ENCODE measurements around the gene MYO9B. TPM values are rescaled to one million over a fixed set of nuclear protein-coding genes. Genes with fewer than 3 reads are reported as not detected.
A peak's percentile ranks its signal among the peaks of the same experiment; 100 is the strongest.
"Not testable (repeated sequence)": the region's sequence is repeated elsewhere in the genome, so short reads cannot be mapped to it uniquely, and the experiment has no call there.

The MYO9B gene
- polyA plus RNA-seq, 10 donors = 30.2 to 48.5 (median 34.2) TPM

DNA sequence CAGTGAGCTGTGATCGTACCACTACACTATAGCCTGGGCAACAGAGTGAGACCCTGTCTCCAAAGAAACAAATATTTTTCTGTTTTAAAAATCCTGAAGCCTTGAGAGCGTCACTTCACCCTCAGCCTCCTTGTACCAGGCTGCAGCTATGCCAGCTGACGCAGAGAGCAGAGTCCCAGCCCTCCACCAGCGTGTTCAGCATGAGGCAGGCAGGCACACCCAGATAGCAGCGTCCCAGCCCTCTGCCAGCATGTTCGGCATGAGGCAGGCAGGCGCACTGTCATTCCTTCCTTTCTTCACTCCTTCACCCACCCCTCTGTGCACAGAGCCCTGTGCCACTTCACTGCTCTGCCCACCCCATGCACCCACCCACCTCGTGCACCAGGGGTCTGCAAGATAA, 96.3 kb downstream of the MYO9B start:
- no peak for DNase-seq

DNA sequence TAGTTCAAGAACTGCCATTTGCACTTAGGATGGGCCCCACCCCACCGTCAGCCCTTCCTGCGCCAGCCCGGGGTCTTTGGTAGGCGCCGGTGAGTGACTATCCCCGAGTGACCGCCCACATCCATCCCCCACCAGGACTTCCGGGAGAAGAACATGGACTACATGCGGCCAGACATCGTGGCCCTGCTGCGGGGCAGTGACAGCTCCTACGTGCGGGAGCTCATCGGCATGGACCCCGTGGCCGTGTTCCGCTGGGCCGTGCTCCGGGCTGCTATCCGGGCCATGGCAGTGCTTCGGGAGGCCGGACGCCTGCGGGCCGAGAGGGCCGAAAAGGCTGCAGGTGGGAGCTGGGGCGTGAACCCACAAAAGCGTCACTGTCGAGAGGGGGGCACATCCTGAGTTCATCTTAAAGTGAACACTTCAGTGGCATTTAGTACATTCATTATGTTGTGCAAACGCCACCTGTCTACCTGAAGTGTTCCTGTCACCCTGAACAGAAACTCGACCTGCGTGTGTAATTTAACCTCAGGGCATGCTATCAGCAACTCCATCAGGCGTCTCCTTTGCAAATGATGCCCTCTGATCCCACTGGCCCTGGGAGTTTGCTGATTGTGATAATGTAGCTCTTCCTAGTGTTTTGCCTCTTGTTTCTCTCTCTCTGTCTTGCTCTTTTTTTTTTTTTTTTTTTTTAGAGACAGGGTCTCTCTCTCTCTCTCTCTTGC, 97.2 kb downstream of the MYO9B start:
- no peak for DNase-seq

DNA sequence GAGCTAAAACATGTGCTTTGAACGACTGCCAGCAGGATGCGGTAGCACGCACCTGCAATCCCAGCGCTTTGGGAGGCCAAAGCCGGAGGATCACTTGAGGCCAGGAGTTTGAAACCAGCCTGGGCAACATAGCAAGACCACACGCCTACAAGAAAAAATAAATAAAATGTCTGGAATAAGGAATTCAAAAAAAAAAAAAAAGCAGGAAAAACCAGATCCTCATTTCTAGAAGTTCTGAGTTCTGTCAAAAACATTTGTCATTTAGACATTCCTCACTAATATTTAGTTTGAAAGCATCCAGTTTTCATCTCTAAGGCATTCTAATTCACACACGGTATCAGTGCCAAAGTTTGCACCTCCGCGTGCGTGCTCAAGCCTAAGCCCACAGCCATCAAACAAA, 102.7 kb downstream of the MYO9B start:
- no peak for DNase-seq

DNA sequence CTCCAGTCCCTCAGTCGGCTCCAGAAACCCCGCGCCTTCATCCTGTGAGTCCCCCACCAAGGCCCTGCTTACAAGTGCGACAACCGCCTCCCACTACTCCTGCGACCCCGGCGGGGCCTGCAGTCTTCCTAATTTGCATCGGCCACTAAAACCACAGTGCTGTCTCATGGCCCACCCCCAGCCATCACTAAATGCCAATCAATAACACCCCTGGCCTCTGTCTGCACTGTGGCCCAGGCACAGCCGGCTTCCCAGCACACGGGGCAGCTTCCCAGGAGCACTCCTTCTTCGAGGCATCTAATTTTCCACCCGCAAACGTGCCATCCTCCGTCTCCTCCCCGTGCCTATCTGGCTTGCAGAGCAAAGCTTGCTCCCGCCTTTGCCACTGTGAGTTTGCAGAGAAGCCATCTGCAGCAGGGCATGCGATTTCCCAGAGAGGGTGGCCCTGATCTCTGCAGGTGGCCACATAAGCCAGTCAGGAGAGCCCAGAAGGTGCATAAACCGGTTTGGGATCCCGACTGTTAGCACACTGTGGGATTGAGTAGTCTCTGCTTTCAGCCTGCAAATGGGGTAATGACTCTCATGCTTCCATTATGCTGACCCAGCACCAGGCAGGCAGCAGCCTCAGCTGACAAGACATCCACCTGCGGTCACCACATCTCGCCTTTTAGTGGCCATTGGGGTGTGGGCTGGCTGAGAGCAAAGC, 105.6 kb downstream of the MYO9B start:
- no peak for DNase-seq

DNA sequence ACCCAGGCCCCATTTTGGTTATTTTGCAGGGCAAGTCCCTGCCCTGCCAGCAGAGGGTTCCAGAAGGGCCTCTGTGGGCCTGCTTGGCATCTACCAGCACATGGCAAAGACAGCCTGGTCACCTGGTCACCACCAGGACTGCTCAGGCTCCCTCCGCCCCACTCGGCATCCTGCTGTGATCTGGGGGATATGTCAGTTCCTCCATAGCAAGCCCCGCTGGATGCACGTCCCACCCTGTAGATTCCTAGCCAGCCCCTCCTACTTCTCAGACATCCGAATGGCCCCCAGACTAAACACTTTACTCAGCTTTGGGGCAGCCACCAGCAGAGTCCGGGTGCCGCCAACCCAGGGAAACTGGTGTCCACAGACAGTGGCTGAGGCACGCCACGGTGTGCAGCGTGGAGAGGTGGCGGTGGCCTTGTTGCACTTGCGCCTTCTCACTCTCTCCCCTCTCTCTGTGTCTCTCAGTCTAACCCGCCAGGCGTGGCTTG, 107.7 kb downstream of the MYO9B start:
- DNase-seq = peak in 1 of 3 donors; percentile 28

DNA sequence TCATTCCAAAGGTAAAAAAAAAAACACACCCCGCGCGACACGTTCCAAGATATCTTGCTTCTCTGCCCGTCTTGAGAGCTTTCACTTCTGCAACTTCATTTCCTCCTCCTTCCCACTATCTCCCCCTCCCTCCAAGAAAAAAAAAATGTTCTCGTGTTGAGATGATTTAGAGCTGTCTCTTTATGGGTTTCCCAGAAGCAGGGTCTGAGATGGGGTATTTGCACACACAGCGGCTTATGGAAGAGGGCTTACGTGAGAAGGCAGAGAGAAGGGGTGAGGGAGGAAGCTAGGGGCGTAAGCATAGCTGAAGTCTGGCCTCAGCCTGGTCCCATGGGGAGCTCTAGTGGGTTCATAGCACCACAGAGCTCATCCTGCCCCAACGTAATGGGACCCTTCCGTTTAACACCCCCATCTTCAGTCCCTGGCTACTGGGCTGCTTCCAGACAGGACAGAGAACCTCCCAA, 108.3 kb downstream of the MYO9B start:
- DNase-seq = peak in 2 of 3 donors; percentile 39 to 66

DNA sequence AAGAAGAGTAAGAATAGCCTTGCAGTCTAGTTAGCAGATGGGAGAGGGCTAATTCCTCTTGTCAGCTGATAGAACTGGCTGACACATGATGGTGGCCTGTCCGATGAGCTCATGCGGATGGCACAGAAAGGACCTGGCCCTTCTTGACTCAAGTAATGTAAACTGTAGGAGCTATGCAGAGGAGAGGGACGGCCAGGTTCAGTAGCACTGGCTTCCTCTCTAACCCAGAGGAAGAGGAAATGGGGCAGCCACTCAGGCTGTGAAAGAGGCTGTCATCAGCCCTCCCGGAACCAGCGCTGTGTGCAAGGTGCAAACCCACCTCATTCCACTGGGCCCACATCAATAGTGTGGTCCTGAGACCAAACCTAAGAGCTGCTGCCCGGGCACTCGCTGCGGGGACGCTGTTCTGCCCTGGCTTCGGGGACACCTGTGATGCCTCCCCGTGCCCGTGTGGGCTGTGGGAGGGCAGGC, 108.8 kb downstream of the MYO9B start:
- no peak for DNase-seq

DNA sequence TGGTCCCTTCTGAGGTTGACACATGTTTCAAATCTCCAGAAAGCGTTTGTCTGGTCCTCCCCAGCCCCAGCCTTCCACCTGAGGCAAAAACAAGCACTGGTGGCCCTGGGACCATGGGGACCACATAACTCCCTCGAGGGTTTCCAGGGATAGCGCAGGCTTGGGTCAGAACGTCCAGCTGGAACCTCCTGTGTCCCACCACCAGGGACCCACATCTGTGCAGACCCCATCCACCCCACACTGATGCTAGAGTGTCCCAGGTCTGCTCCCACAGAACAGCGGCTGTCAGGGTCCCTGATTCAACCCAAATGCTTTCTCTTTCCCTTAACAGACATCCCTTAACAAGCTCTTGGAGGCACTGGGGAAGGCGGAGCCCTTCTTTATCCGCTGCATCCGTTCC, 110.0 kb downstream of the MYO9B start:
- no peak for DNase-seq

DNA sequence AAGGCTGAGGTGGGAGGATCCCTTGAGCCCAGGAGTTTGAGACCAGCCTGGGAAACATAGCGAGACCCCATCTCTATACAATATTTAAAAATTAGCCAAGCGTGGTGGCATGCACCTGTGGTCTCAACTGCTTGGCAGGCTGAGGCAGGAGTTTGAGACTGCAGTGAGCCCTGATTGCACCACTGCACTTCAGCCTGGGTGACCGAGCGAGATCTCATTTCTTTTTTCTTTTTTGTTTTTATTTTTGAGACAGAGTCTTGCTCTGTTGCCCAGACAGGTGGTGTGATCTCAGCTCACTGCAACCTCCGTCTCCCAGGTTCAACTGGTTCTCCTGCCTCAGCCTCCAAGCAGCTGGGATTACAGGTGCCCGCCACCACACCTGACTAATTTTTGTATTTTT, 116.2 kb downstream of the MYO9B start:
- not testable (repeated sequence) for DNase-seq

DNA sequence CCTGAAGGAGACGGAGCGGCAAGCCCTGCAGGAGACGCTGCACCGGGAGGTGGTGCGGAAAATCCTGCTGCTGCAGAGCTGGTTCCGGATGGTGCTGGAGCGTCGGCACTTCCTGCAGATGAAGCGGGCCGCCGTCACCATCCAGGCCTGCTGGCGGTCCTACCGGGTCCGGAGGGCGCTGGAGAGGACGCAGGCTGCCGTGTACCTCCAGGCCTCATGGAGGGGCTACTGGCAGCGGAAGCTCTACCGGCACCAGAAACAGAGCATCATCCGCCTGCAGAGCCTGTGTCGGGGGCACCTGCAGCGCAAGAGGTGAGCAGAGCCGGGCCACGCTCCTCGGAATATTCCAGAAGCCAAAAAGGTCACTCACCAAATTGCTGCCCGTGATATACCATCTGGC, 117.2 kb downstream of the MYO9B start:
- no peak for DNase-seq

DNA sequence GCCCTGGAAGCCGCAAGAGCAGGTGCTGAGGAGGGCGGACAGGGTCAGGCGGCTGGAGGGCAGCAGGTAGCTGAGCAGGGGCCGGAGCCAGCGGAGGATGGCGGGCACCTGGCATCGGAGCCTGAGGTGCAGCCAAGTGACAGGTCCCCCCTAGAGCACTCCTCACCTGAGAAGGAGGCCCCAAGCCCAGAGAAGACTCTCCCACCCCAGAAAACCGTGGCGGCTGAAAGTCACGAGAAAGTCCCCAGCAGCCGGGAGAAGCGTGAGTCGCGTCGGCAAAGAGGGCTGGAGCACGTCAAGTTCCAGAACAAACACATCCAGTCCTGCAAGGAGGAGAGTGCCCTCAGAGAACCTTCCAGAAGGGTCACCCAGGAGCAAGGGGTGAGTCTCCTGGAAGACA, 119.0 kb downstream of the MYO9B start:
- DNase-seq = no peak

DNA sequence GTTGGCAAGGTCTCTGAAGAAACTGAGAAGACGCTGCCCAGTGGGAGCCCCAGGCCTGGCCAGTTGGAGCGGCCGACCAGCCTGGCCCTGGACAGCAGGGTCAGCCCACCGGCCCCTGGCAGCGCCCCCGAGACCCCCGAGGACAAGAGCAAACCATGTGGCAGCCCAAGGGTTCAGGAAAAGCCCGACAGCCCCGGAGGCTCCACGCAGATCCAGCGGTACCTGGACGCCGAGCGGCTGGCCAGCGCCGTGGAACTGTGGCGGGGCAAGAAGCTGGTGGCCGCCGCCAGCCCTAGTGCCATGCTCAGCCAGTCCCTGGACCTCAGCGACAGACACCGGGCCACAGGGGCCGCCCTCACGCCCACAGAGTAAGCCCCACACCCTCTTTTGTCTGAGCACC, 119.5 kb downstream of the MYO9B start:
- no peak for DNase-seq

DNA sequence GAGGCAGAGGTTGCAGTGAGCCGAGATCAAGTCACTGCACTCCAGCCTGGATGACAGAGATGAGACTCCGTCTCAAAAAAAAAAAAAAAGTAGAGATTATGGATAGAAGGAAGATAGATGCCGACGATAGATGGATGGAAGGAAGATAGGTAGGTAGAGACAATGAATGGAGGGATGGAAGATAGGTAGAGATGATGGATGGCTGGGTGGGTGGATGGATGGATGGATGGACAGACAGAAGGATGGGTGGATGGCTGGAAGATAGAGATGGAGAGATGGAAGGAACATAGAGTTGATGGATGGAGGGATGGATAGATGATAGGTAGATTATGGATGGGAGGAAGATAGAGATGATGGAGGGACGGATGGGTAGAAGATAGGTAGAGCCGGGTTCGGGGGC, 121.0 kb downstream of the MYO9B start:
- DNase-seq = no peak

DNA sequence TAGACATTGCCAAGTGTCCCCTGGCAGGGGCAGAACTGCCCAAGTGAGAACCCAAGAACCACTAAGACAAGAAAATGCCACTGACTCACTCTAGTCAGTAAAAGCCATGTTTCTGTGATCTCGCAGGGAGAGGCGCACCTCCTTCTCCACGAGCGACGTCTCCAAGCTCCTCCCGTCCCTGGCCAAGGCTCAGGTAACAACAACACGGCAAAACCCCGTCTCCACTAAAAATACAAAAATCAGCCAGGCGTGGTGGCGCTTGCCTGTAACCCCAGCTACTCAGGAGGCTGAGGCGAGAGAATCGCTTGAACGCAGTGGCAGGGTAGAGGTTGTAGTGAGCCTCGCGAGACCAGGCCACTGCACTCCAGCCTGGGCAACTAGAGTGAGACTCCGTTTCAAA, 122.1 kb downstream of the MYO9B start:
- no peak for DNase-seq

DNA sequence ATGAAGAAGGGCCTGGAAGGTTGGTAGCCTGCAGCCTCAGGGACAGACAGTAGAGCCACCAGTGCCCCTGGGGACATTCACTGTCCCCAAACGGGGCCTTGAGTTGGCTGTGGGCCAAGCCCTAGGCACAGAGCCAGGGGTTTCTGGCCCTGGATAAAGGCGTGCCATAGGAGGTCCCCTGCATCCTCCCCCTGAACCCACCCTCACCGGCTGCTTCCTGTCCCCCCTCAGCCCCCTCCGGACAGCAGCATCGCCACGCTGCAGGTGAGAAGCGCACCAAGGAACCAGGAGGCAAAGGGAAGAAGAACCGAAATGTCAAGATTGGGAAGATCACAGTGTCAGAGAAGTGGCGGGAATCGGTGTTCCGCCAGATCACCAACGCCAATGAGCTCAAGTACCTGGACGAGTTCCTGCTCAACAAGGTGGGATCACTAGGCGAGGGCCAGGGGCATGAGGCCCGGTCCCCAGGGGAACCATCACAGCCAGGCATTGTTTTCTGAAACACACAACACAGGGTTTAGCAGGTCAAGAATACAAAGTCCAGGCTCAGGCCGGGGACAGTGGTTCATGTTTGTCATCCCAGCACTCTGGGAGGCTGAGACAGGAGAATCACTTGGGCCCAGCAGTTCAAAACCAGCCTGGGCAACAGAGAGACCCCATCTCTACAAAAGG, 125.0 kb downstream of the MYO9B start:
- no peak for DNase-seq

DNA sequence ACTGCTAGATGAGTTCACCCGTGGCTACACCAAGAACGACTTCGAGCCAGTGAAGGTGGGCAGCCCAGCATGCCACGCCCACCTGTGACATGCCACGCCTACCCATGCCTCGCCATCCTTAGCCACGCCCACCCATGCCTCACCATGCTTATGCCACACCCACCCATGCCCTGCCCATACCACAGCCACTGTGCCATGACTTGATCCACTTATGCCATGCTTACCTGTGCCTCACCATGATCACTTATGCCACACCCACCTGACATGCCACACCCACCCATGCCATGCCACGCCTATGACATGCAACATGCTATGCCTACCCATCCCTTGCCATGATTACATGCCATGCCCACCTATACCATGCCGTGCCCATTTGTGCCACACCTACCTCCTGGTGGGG, 126.7 kb downstream of the MYO9B start:
- DNase-seq = no peak

DNA sequence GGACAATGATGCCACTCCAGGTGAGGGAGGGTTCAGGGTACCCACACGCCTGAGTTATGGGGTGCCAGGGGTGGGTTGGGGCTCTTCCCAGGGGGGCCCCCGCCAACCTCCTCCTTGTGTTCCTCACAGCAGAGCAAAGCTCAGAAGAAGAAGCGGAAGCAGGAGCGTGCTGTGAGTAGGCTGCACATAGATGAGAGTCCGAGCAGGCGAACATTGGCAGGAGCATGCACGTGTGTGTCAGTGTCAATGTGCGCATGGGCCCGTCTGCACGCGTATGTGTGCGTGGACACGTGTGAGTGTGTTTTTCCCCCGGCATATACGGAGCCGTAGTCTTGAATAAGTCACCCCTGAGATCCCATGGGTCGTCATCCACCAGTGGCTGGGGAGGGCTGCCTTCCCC, 127.1 kb downstream of the MYO9B start:
- no peak for DNase-seq

DNA sequence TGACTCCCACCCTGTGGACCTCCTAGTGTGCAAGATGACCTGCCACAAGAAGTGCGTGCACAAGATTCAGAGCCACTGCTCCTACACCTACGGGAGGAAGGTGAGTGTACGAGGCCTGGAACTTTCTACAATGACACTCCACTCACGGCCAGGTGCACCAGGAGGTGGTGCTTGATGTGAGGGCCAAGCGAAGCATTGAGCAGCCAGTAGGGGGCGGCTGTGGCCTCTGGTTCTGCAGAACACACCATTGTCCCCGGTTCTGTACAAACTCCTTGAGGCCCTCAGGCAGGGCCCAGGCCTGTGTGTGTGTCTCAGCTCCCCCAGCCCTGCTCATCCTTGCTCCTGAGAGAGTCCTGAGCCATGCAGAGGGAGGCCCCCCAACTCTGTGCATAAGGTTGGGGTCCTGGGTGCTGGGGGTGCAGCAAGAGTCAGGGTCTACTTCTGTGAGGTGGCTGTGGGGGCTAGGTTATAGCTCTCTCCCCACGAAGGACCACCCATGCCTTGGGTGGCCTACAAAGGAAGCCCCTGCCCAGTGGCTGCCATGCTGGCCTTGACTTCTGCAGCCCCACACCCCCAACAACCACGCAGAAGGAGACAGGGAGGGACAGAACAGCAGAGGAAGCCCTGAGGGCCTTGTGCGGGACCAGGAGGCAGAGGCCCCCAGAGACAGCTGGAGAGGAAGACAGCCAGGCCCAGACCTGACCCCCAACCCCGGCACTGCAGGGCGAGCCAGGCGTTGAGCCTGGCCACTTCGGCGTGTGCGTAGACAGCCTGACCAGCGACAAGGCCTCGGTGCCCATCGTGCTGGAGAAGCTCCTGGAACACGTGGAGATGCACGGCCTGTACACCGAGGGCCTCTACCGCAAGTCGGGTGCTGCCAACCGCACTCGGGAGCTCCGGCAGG, 129.9 kb downstream of the MYO9B start:
- DNase-seq = peak in 2 of 3 donors; percentile 48 to 50

DNA sequence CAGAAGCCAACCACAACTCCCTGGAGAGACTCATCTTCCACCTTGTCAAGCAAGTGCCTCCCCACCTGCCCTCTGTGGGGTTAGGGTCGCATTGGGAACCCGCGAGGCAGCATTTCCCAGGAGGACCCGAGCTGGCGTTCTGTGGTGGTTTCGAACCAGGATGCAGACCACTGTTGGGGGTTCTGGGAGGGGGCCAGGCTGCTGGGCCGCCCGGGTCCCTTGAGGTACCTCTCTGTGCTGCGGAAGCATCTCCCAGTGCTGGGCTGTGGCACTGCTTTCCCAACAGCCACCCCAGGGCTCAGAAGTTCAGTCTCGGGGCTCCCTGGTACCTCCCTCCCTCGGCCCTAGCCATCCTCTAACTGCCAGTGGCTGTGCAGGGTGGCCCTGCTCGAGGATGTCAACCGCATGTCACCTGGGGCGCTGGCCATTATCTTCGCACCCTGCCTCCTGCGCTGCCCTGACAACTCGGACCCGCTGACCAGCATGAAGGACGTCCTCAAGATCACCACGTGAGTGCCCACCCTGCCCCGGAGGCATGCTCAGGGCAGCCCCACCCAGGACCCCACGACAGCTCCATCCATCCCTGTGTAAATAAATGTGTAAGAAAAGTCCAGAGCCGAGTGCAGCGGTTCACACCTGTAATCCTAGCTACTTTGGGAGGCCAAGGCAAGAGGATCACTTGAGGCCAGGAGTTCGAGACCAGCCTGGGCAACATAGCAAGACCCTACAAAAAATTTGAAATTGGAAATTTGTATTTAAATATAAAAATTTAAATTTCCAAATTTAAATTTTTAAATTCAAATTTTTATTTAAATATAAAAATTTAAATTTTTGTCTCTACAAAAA, 131.4 kb downstream of the MYO9B start:
- DNase-seq = peak in 1 of 3 donors; percentile 2

All from muscle of back (tissue), 11 donors.